ENCODE data around the gene CUL7. TPM values are rescaled to one million over a fixed set of nuclear protein-coding genes. Genes with fewer than 3 reads are reported as not detected.

The CUL7 gene
- total RNA-seq, 2 experiments from 2014 or later = 12.7 to 13.0 TPM

DNA sequence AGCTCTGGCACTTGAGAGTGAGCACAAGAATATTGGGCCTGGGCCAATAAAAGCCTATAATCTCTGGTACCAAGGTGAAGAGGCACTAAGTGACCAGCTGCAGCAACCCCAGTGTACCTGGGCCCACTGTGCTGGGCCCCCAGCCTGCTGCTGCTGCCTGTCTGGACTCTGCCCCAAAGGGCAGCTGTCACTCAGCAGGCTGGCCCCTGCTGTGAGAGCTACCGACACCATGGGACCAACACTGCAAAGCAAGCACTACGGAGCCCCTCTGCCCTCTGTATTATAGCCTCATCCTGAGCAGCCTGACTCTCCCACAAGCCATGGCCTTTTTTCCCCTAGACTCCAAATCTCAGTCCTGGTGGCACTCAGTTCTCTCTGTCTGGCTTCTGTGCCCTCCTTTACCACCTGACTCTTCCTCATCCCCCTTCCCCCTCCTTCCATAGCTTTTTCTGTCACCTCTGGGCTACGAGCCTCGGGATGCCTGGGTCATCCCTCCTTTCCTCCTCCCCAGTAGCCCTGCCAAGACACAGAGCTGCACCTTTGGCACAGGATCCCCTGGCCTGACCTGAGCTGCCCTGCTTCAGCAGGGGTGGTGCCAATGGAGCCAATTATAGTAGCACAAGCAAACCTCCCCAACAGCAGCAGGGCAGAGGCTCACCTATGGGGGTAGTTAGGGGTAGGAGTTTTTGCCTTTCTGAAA, 18.0 kb downstream of the CUL7 start:
- no peak for DNase-seq
- Mint-ChIP-seq H3K27ac (no peak overlapping the region), H3K4me1 (peaks cover 5% of the 10 kb centered on the region), H3K36me3 (ENCODE audit: low read depth) (peaks cover 47% of the 10 kb centered on the region), H3K9me3 (no peaks in the 10 kb centered on the region), H3K4me3 (no peak overlapping the region), H3K27me3 (no peaks in the 10 kb centered on the region)
- POLR2A ChIA-PET = interaction anchor here (0.8 to 1.2 kb wide), 3 partner anchors 10 to 392 kb away, joined by 3 to 4 read pairs (median 3); partner anchors contain the start of gene ABCC10
- CTCF ChIA-PET = no interaction called here

DNA sequence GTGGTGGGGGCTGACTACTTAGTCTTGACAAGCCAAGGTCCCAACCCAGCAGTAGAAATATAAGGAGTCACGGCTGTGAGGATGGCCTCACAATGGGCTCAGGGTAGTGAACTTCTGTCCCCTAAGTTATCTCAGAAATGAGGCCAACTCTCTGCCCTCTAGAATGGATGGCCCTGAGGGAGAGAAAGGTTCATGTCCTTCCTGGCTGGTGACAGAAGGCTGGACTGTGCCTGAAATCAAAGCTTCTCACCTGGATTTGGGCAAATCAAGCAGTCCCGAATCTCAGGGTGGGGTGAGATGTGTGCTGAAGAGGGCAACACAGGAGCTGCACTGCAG, 19.5 kb downstream of the CUL7 start:
- H3K27ac Mint-ChIP-seq = no peak overlapping the region
- H3K36me3 Mint-ChIP-seq (ENCODE audit: low read depth) = peaks cover 50% of the 10 kb centered on the region
- H3K27me3 Mint-ChIP-seq = no peaks in the 10 kb centered on the region
- H3K4me1 Mint-ChIP-seq = peaks cover 5% of the 10 kb centered on the region
- CTCF ChIA-PET = interaction anchor here (0.8 kb wide), 1 partner anchor 18 kb away, joined by 4 read pairs; no protein-coding TSS in a partner anchor
- H3K9me3 Mint-ChIP-seq = no peaks in the 10 kb centered on the region
- POLR2A ChIA-PET = interaction anchor here (1.7 kb wide), 1 partner anchor 13 kb away, joined by 5 read pairs; the partner anchor contains the start of gene RRP36
- H3K4me3 Mint-ChIP-seq = no peak overlapping the region
- DNase-seq = no peak

- H3K27me3 Mint-ChIP-seq = no peaks in the 10 kb centered on the region
- POLR2A ChIA-PET = interaction anchor here (1.7 kb wide), 1 partner anchor 13 kb away, joined by 5 read pairs; the partner anchor contains the start of gene RRP36
- no peak overlapping the region for H3K4me3 Mint-ChIP-seq
- H3K36me3 Mint-ChIP-seq (ENCODE audit: low read depth) = peaks cover 52% of the 10 kb centered on the region
- CTCF ChIA-PET = interaction anchor here (1.7 kb wide), 1 partner anchor 110 kb away, joined by 5 read pairs; no protein-coding TSS in a partner anchor
- H3K4me1 Mint-ChIP-seq = peaks cover 5% of the 10 kb centered on the region
- no peaks in the 10 kb centered on the region for H3K9me3 Mint-ChIP-seq
- DNase-seq = no peak
- peak overlapping the region; percentile 12 for H3K27ac Mint-ChIP-seq
These were observed 20.0 kb downstream of the CUL7 start for GRCh38 chr6:43033496-43034189.

- Mint-ChIP-seq H3K27ac (no peak overlapping the region), H3K9me3 (no peaks in the 10 kb centered on the region), H3K27me3 (no peaks in the 10 kb centered on the region), H3K36me3 (ENCODE audit: low read depth) (peaks cover 49% of the 10 kb centered on the region), H3K4me3 (no peak overlapping the region), H3K4me1 (peaks cover 5% of the 10 kb centered on the region)
- CTCF ChIA-PET = interaction anchor here (0.5 to 1.7 kb wide), 2 partner anchors 111 to 432 kb away, joined by 3 to 5 read pairs; no protein-coding TSS in a partner anchor
- DNase-seq = no peak
- POLR2A ChIA-PET = interaction anchor here (1.6 kb wide), 1 partner anchor 18 kb away, joined by 3 read pairs; no protein-coding TSS in a partner anchor
These were observed 21.3 kb downstream of the CUL7 start for GRCh38 chr6:43032326-43032725.

GRCh38 chr6:43029120-43029519, 24.5 kb downstream of the CUL7 start:
- no peaks in the 10 kb centered on the region for H3K27me3 Mint-ChIP-seq
- H3K9me3 Mint-ChIP-seq = no peaks in the 10 kb centered on the region
- H3K36me3 Mint-ChIP-seq (ENCODE audit: low read depth) = peaks cover 67% of the 10 kb centered on the region
- H3K4me1 Mint-ChIP-seq = peaks cover 15% of the 10 kb centered on the region
- no peak for DNase-seq
- ChIA-PET POLR2A (no interaction called here), CTCF (interaction anchor here (1.3 kb wide), 1 partner anchor 115 kb away, joined by 3 read pairs; no protein-coding TSS in a partner anchor)
- no peak overlapping the region for H3K4me3 Mint-ChIP-seq
- no peak overlapping the region for H3K27ac Mint-ChIP-seq

DNA sequence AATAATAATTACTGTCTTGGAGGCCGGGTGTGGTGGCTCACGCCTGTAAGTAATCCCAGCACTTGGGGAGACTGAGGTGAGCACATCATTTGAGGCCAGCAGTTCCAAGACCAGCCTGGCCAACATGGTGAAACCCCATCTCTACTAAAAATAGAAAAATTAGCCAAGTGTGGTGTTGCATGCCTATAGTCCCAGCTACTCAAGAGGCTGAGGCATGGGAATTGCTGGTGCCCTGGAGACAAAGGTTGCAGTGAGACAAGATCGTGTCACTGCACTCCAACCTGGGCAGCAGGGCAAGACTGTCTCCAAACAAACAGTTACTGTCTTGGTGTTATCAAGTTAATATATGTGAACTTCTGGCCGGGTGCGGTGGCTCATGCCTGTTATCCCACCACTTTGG, 27.3 kb downstream of the CUL7 start:
- DNase-seq = no peak
- H3K4me1 Mint-ChIP-seq = peaks cover 24% of the 10 kb centered on the region
- H3K36me3 Mint-ChIP-seq (ENCODE audit: low read depth) = peaks cover 56% of the 10 kb centered on the region
- ChIA-PET CTCF (interaction anchor here (1.3 kb wide), 1 partner anchor 118 kb away, joined by 3 read pairs; no protein-coding TSS in a partner anchor), POLR2A (interaction anchor here (0.6 kb wide), 1 partner anchor 9 kb away, joined by 4 read pairs; no protein-coding TSS in a partner anchor)
- no peaks in the 10 kb centered on the region for H3K9me3 Mint-ChIP-seq
- no peaks in the 10 kb centered on the region for H3K27me3 Mint-ChIP-seq
- H3K4me3 Mint-ChIP-seq = no peak overlapping the region
- H3K27ac Mint-ChIP-seq = no peak overlapping the region

- Mint-ChIP-seq H3K27me3 (no peaks in the 10 kb centered on the region), H3K4me1 (peaks cover 31% of the 10 kb centered on the region), H3K9me3 (no peaks in the 10 kb centered on the region), H3K4me3 (peak overlapping the region; percentile 7), H3K36me3 (ENCODE audit: low read depth) (peaks cover 59% of the 10 kb centered on the region), H3K27ac (peak overlapping the region; percentile 37)
- CTCF ChIA-PET = interaction anchor here (0.6 kb wide), 1 partner anchor 395 kb away, joined by 3 read pairs; no protein-coding TSS in a partner anchor
- no peak for DNase-seq
- POLR2A ChIA-PET = interaction anchor here (0.6 to 1.3 kb wide), 4 partner anchors 10 to 145 kb away, joined by 3 to 5 read pairs (median 4); partner anchors contain the start of genes KLHDC3, MEA1 and PPP2R5D
These were observed 29.2 kb downstream of the CUL7 start for GRCh38 chr6:43024436-43024835.

GRCh38 chr6:43021270-43022047, 32.2 kb downstream of the CUL7 start, which contains the start of gene RRP36:
RRP36 (plus strand) TSS chr6:43021623; CDS start chr6:43021655, 32 bp downstream.
- Mint-ChIP-seq H3K4me3 (peak within 1 kb of the TSS; percentile 85), H3K27ac (peak within 1 kb of the TSS; percentile 79), H3K4me1 (peaks cover 46% of the 10 kb centered on the region), H3K27me3 (no peaks in the 10 kb centered on the region), H3K9me3 (no peaks in the 10 kb centered on the region), H3K36me3 (ENCODE audit: low read depth) (peaks cover 62% of the 10 kb centered on the region)
- POLR2A ChIA-PET = interaction anchor here (0.7 to 3.8 kb wide), 14 partner anchors 7 to 1163 kb away, joined by 3 to 27 read pairs (median 4); partner anchors contain the start of genes CNPY3, CUL7, KLHDC3 and PEX6
- DNase-seq = peak; percentile 63
- CTCF ChIA-PET = interaction anchor here (0.8 to 2.3 kb wide), 9 partner anchors 8 to 122 kb away, joined by 3 to 13 read pairs (median 3); partner anchors contain the start of genes CNPY3, KLC4, KLHDC3 and MEA1

DNA sequence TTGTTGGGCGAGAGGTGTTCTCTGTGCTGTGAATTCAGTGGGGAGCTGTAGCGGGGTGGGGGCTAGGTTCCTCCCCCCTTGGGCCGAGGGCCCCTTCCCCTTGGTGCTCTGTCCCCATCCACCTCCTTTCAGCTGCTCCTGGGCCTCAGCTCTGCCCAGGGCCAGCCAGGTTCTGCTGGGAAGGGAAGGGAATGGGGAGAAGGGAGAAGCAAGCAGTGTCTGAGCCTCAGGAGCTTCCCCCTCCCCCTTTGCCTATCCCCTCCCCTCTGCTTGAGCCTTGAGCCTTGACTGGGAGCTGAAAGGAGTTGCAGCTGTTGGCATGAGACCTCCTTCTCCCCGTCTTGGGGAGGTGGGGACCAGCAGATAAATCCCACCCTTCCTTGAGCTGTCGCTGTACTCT, 32.8 kb downstream of the CUL7 start:
- Mint-ChIP-seq H3K27ac (peak overlapping the region; percentile 79), H3K27me3 (no peaks in the 10 kb centered on the region), H3K36me3 (ENCODE audit: low read depth) (peaks cover 59% of the 10 kb centered on the region), H3K9me3 (no peaks in the 10 kb centered on the region), H3K4me3 (peak overlapping the region; percentile 85), H3K4me1 (peaks cover 49% of the 10 kb centered on the region)
- DNase-seq = no peak
- POLR2A ChIA-PET = interaction anchor here (0.9 to 3.8 kb wide), 9 partner anchors 8 to 496 kb away, joined by 3 to 27 read pairs (median 5); partner anchors contain the start of genes CNPY3, CUL7, PEX6 and POLR1C
- CTCF ChIA-PET = interaction anchor here (0.9 to 2.3 kb wide), 6 partner anchors 8 to 123 kb away, joined by 3 to 13 read pairs (median 4); partner anchors contain the start of genes KLC4 and MRPL2

- ChIA-PET CTCF (interaction anchor here (0.9 to 1.0 kb wide), 2 partner anchors 75 to 119 kb away, joined by 3 to 4 read pairs; no protein-coding TSS in a partner anchor), POLR2A (interaction anchor here (1.0 to 3.8 kb wide), 6 partner anchors 13 to 497 kb away, joined by 3 to 27 read pairs (median 6); partner anchors contain the start of genes CNPY3, CUL7, PEX6 and POLR1C)
- peak overlapping the region; percentile 37 for H3K27ac Mint-ChIP-seq
- peaks cover 56% of the 10 kb centered on the region for H3K36me3 Mint-ChIP-seq (ENCODE audit: low read depth)
- no peaks in the 10 kb centered on the region for H3K27me3 Mint-ChIP-seq
- H3K9me3 Mint-ChIP-seq = no peaks in the 10 kb centered on the region
- DNase-seq = no peak
- peak overlapping the region; percentile 5 for H3K4me3 Mint-ChIP-seq
- peaks cover 53% of the 10 kb centered on the region for H3K4me1 Mint-ChIP-seq
These were observed 33.5 kb downstream of the CUL7 start for GRCh38 chr6:43020052-43020705.

DNA sequence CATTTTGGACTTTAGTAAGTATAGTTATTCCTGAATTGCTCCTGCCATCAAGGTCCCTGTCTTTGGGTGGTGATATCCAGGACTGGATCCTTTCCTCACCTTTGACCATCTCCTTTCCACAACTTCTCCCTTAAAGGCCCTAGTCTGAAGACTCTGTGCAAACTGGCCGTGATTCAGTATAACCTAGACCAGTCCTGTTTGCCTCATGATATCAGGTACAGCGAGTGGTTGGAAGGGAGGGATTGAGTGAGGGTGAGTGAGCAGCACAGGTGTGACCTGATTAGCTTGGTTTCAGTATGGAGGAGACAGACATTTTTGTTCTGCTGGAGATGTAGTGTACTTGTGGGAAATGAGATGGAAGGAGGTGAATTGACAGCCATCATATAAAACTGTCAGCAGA, 34.5 kb downstream of the CUL7 start:
- CTCF ChIA-PET = no interaction called here
- peaks cover 45% of the 10 kb centered on the region for H3K36me3 Mint-ChIP-seq (ENCODE audit: low read depth)

More for the DNA sequence above, 34.5 kb downstream of the CUL7 start:
- H3K4me1 Mint-ChIP-seq = peaks cover 53% of the 10 kb centered on the region
- POLR2A ChIA-PET = interaction anchor here (1.5 to 3.8 kb wide), 2 partner anchors 34 to 39 kb away, joined by 3 to 27 read pairs; partner anchors contain the start of gene CUL7
- H3K27me3 Mint-ChIP-seq = no peaks in the 10 kb centered on the region
- H3K27ac Mint-ChIP-seq = no peak overlapping the region
- H3K9me3 Mint-ChIP-seq = no peaks in the 10 kb centered on the region
- H3K4me3 Mint-ChIP-seq = no peak overlapping the region
- DNase-seq = no peak

Measured in activated CD4-positive, alpha-beta memory T cell treated with anti-CD3 and anti-CD28 coated beads, Interleukin-2, amount 10 ng/mL, durations not matched to agents 7 days and 5 days (primary cell).